ENCODE data around the gene IFIT3. TPM values are rescaled to one million over a fixed set of nuclear protein-coding genes. Genes with fewer than 3 reads are reported as not detected.

Gene IFIT3
- total RNA-seq, 2 donors from 2014 or later = 5.4 to 10.3 TPM

GRCh38 chr10:89382757-89383156 lies 55.0 kb downstream of the IFIT3 start:
- no peaks in the 10 kb centered on the region for H3K9me3 ChIP-seq (ENCODE audit: control insufficient read depth, low read length, poor library complexity, severe bottlenecking)
- H3K27ac Mint-ChIP-seq = no peak overlapping the region
- DNase-seq = no peak
- H3K4me1 Mint-ChIP-seq = no peaks in the 10 kb centered on the region
- H3K36me3 Mint-ChIP-seq (ENCODE audit: low read depth) = no peaks in the 10 kb centered on the region
- no peak overlapping the region for H3K4me3 Mint-ChIP-seq
- no peaks in the 10 kb centered on the region for H3K27me3 Mint-ChIP-seq
- no peak for ATAC-seq

GRCh38 chr10:89384474-89385340 lies 56.9 kb downstream of the IFIT3 start:
- Mint-ChIP-seq H3K36me3 (ENCODE audit: low read depth) (no peaks in the 10 kb centered on the region), H3K27ac (no peak overlapping the region), H3K27me3 (no peaks in the 10 kb centered on the region), H3K4me3 (no peak overlapping the region), H3K4me1 (no peaks in the 10 kb centered on the region)
- DNase-seq = no peak
- no peak for ATAC-seq
- no peaks in the 10 kb centered on the region for H3K9me3 ChIP-seq (ENCODE audit: control insufficient read depth, low read length, poor library complexity, severe bottlenecking)

- no peaks in the 10 kb centered on the region for H3K27me3 Mint-ChIP-seq
- ATAC-seq (no peak), DNase-seq (no peak)
- no peaks in the 10 kb centered on the region for H3K36me3 Mint-ChIP-seq (ENCODE audit: low read depth)
- H3K9me3 ChIP-seq (ENCODE audit: control insufficient read depth, low read length, poor library complexity, severe bottlenecking) = no peaks in the 10 kb centered on the region
- H3K27ac Mint-ChIP-seq = no peak overlapping the region
- H3K4me1 Mint-ChIP-seq = peaks cover 2% of the 10 kb centered on the region
- no peak overlapping the region for H3K4me3 Mint-ChIP-seq
Measured at GRCh38 chr10:89388806-89389205, 61.0 kb downstream of the IFIT3 start.

- ATAC-seq (no peak), DNase-seq (no peak)
- H3K9me3 ChIP-seq (ENCODE audit: control insufficient read depth, low read length, poor library complexity, severe bottlenecking) = no peaks in the 10 kb centered on the region
- Mint-ChIP-seq H3K27me3 (no peaks in the 10 kb centered on the region), H3K4me1 (peaks cover 4% of the 10 kb centered on the region), H3K27ac (no peak overlapping the region), H3K4me3 (no peak overlapping the region), H3K36me3 (ENCODE audit: low read depth) (no peaks in the 10 kb centered on the region)
Measured at GRCh38 chr10:89389254-89389653, 61.5 kb downstream of the IFIT3 start.

Other genes with a start within 250 kb of the IFIT3 start
- gene CH25H, start 120.7 kb upstream of the IFIT3 start, total RNA-seq = under 1 TPM in 1 of 2 donors, not detected in 1; 0.44 TPM
- 10 to 100 TPM; 24.7 to 33.8 TPM for gene LIPA, start 76.2 kb upstream of the IFIT3 start, total RNA-seq
- gene IFIT2, start 26.0 kb upstream of the IFIT3 start, total RNA-seq = 10 to 100 TPM; 17.6 to 19.5 TPM
- gene IFIT1B, start 50.1 kb downstream of the IFIT3 start, total RNA-seq = not detected
- gene IFIT1, start 64.6 kb downstream of the IFIT3 start, total RNA-seq = 1 to 10 TPM; 1.9 to 3.8 TPM
- gene IFIT5, start 86.6 kb downstream of the IFIT3 start, total RNA-seq = 10 to 100 TPM; 12.7 to 15.2 TPM
- not detected for gene SLC16A12, start 207.6 kb downstream of the IFIT3 start, total RNA-seq